ENCODE measurements around the gene CCDC152.

GRCh38 chr5:42800748-42801330 lies 44.2 kb downstream of the CCDC152 start:
- TF ChIP-seq CTCF (IDR thresholded peaks at IDR 0.05) = no peak
- TF ChIP-seq ZFX (IDR thresholded peaks at IDR 0.05; ENCODE audit: borderline replicate concordance) = no peak

Data from 22Rv1 (cell line).